ENCODE measurements around the gene LGMN. TPM values are rescaled to one million over a fixed set of nuclear protein-coding genes. Genes with fewer than 3 reads are reported as not detected.

Gene LGMN
- polyA plus RNA-seq, 1 donor (not counting 4 experiments of a cell fraction or from before 2014, with no cell fraction given), result 61.0 TPM

DNA sequence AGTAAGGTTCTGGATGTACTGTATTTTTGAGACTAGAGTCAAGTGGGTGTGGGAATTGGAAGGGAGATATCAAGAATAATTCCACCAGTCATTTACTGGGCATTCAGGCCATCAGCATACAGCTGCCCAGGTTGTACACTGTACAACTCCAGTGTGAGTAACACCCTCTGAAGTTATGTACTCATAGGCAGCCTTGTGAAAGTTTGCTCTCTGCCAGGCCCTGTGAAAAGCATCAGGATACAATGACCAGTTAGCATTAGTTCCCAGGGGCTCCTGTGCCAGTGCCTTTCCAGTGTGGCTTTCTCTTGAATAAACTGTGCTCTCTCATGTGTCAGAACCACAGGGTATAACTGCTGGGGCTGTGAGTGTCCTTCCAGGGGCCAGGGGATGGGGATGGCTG, 89.7 kb downstream of the LGMN start:
- H4K20me1 ChIP-seq (ENCODE audit: control insufficient read depth, extremely low read depth, insufficient read depth, low read length), result no peaks in the 10 kb centered on the region
- peaks cover 2 to 3% of the 10 kb centered on the region in 2 experiments for H3K36me3 ChIP-seq (ENCODE audit: control insufficient read depth in 2 of 2, extremely low read depth in 1 of 2, insufficient read depth in 2 of 2, low read length in 2 of 2)
- no peak overlapping the region for H3K4me3 ChIP-seq (ENCODE audit: control insufficient read depth in 2 of 3, extremely low read depth in 1 of 3, insufficient read depth in 2 of 3, low read depth in 1 of 3, low read length in 3 of 3)
- H3K27me3 ChIP-seq (ENCODE audit: control insufficient read depth, extremely low read depth, insufficient read depth, low read length), result no peaks in the 10 kb centered on the region
- TF ChIP-seq EZH2 (IDR thresholded peaks at IDR 0.05; ENCODE audit: low read length), result no peak
- TF ChIP-seq, protein P1, sequence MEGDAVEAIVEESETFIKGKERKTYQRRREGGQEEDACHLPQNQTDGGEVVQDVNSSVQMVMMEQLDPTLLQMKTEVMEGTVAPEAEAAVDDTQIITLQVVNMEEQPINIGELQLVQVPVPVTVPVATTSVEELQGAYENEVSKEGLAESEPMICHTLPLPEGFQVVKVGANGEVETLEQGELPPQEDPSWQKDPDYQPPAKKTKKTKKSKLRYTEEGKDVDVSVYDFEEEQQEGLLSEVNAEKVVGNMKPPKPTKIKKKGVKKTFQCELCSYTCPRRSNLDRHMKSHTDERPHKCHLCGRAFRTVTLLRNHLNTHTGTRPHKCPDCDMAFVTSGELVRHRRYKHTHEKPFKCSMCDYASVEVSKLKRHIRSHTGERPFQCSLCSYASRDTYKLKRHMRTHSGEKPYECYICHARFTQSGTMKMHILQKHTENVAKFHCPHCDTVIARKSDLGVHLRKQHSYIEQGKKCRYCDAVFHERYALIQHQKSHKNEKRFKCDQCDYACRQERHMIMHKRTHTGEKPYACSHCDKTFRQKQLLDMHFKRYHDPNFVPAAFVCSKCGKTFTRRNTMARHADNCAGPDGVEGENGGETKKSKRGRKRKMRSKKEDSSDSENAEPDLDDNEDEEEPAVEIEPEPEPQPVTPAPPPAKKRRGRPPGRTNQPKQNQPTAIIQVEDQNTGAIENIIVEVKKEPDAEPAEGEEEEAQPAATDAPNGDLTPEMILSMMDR (optimal IDR thresholded peaks at IDR 0.05 in 1 of 3, IDR thresholded peaks at IDR 0.05 in 1 of 3, conservative IDR thresholded peaks at IDR 0.05 in 1 of 3; ENCODE audit: extremely low read depth in 1 of 3, insufficient read depth in 2 of 3, low read length in 3 of 3), result no peak
- H2AFZ ChIP-seq (ENCODE audit: control insufficient read depth, low read length), result no peak overlapping the region
- dilution Hi-C loops (cut with MboI; ENCODE audit: extremely low pct_ligation_motif_present, low sequenced_read_pairs), result no loop called here
- no peaks in the 10 kb centered on the region for H3K9me3 ChIP-seq (ENCODE audit: control insufficient read depth, low read depth, low read length)
- H3K79me2 ChIP-seq (ENCODE audit: control insufficient read depth, insufficient read depth, low read length), result no peaks in the 10 kb centered on the region
- H3K27ac ChIP-seq (ENCODE audit: control insufficient read depth, insufficient read depth, low read length), result no peak overlapping the region
- FAIRE-seq, result no peak
- no peak overlapping the region for H3K4me2 ChIP-seq (ENCODE audit: control insufficient read depth, extremely low read depth, insufficient read depth, low read depth, low read length)
- H3K9ac ChIP-seq (ENCODE audit: control insufficient read depth, extremely low read depth, insufficient read depth, low read length), result no peak overlapping the region
- H3K4me1 ChIP-seq (ENCODE audit: control insufficient read depth, extremely low read depth, insufficient read depth, low read length), result peaks cover 13% of the 10 kb centered on the region
- H3K9me1 ChIP-seq (ENCODE audit: control insufficient read depth, extremely low read depth, insufficient read depth, low read length), result no peaks in the 10 kb centered on the region
- DNase-seq (ENCODE audit: low read depth, low spot score), result no peak

DNA sequence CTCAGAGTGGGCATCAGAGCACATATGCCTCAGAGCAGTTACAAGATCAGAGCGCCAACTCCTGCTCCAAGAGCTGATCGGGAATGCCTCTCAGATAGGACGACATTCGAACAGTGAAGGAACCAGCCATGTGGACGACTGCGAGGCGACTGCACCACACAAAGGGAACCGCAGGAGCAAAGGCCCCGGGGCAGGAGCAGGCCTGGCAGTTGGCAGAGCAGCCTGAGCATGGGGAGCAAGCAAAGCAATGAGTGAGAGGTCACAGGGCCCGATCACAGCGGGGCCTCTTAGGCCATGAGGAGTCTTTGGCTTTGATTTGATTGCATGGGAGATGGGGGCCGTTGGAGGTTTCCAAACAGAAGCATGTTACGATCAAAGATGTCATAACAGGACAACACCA, 90.3 kb downstream of the LGMN start:
- Histone ChIP-seq H4K20me1 (ENCODE audit: control insufficient read depth, extremely low read depth, insufficient read depth, low read length) (no peaks in the 10 kb centered on the region), H3K4me1 (ENCODE audit: control insufficient read depth, extremely low read depth, insufficient read depth, low read length) (peaks cover 13% of the 10 kb centered on the region), H3K9me3 (ENCODE audit: control insufficient read depth, low read depth, low read length) (no peaks in the 10 kb centered on the region), H3K4me3 (ENCODE audit: control insufficient read depth in 2 of 3, extremely low read depth in 1 of 3, insufficient read depth in 2 of 3, low read depth in 1 of 3, low read length in 3 of 3) (no peak overlapping the region), H3K4me2 (ENCODE audit: control insufficient read depth, extremely low read depth, insufficient read depth, low read depth, low read length) (no peak overlapping the region), H2AFZ (ENCODE audit: control insufficient read depth, low read length) (no peak overlapping the region), H3K79me2 (ENCODE audit: control insufficient read depth, insufficient read depth, low read length) (no peaks in the 10 kb centered on the region), H3K36me3 (ENCODE audit: control insufficient read depth in 2 of 2, extremely low read depth in 1 of 2, insufficient read depth in 2 of 2, low read length in 2 of 2) (peaks cover 2 to 3% of the 10 kb centered on the region in 2 experiments), H3K9ac (ENCODE audit: control insufficient read depth, extremely low read depth, insufficient read depth, low read length) (no peak overlapping the region), H3K27me3 (ENCODE audit: control insufficient read depth, extremely low read depth, insufficient read depth, low read length) (no peaks in the 10 kb centered on the region), H3K27ac (ENCODE audit: control insufficient read depth, insufficient read depth, low read length) (no peak overlapping the region), H3K9me1 (ENCODE audit: control insufficient read depth, extremely low read depth, insufficient read depth, low read length) (no peaks in the 10 kb centered on the region)
- TF ChIP-seq EZH2 (IDR thresholded peaks at IDR 0.05; ENCODE audit: low read length), result no peak
- TF ChIP-seq, protein P1 (optimal IDR thresholded peaks at IDR 0.05 in 1 of 3, IDR thresholded peaks at IDR 0.05 in 1 of 3, conservative IDR thresholded peaks at IDR 0.05 in 1 of 3; ENCODE audit: extremely low read depth in 1 of 3, insufficient read depth in 2 of 3, low read length in 3 of 3), result no peak
- dilution Hi-C loops (cut with MboI; ENCODE audit: extremely low pct_ligation_motif_present, low sequenced_read_pairs), result no loop called here
- FAIRE-seq (no peak), DNase-seq (ENCODE audit: low read depth, low spot score) (no peak)

Measured in keratinocyte (primary cell).